A549 (cell line): ENCODE data around the gene TIPARP.

Source experiments
- CTCF ChIP-seq: fragments of >200 bp; sonication (Bioruptor Twin); formaldehyde crosslinking; IDR thresholded peaks from 3 replicates; pipeline ENCODE4 v1.5.1; 2016
- EP300 ChIP-seq, 2 experiments: fragments of >200 bp; sonication (Bioruptor Twin); formaldehyde crosslinking; IDR thresholded peaks; 2 replicates in 1 of 2; 3 replicates in 1 of 2; pipeline ENCODE4 v1.6.1; 2016 to 2017
- KDM1A ChIP-seq: fragments of 200-600 bp; sonication (generic); IDR thresholded peaks from 2 replicates; pipeline ENCODE4 v1.6.1; 2016; ENCODE audit warnings: low read depth, mild to moderate bottlenecking
- MAX ChIP-seq: IDR thresholded peaks from 2 replicates; pipeline ENCODE4 v1.6.1; 2012
- MAZ ChIP-seq: fragments of 150-350 bp; IDR thresholded peaks from 2 replicates; pipeline ENCODE4 v1.6.1; 2014; ENCODE audit warnings: antibody characterized with exemption, low read depth, low read length, borderline replicate concordance
- MYC ChIP-seq: IDR thresholded peaks from 2 replicates; pipeline ENCODE4 v1.6.1; 2012; ENCODE audit warnings: mild to moderate bottlenecking, inconsistent platforms, low read length, improper control_type of control experiment, borderline replicate concordance
- PBX3 ChIP-seq: IDR thresholded peaks from 2 replicates; pipeline ENCODE4 v1.6.1; 2012
- POLR2A ChIP-seq: IDR thresholded peaks from 2 replicates; pipeline ENCODE4 v1.6.1; 2012; ENCODE audit warnings: mild to moderate bottlenecking, low read length
- RAD21 ChIP-seq, 2 experiments: fragments of >200 bp in 1 of 2; sonication (Bioruptor Twin) in 1 of 2; formaldehyde crosslinking in 1 of 2; IDR thresholded peaks in 1 of 2; conservative IDR thresholded peaks in 1 of 2; 2 replicates in 1 of 2; 3 replicates in 1 of 2; pipeline ENCODE4 v1.6.1; 2012 to 2018; ENCODE audit warnings: inconsistent platforms in 1 of 2
- RNF2 ChIP-seq: fragments of 200-600 bp; sonication (generic); IDR thresholded peaks from 2 replicates; pipeline ENCODE4 v1.6.1; 2016; ENCODE audit warnings: low read depth, mild to moderate bottlenecking, antibody characterized with exemption, moderate library complexity, borderline replicate concordance
- SREBF2 ChIP-seq: fragments of 450-650 bp; IDR thresholded peaks from 2 replicates; pipeline ENCODE4 v1.6.1; 2014; ENCODE audit warnings: mild to moderate bottlenecking, moderate library complexity

- TF ChIP-seq CTCF (no peak), KDM1A (no peak), PBX3 (no peak), MYC (no peak), SREBF2 (no peak), POLR2A (no peak), MAX (no peak), RAD21 (conservative IDR thresholded peaks at IDR 0.05 in 1 of 2, IDR thresholded peaks at IDR 0.05 in 1 of 2) (no peak), EP300 (IDR thresholded peaks at IDR 0.05) (no peak), MAZ (no peak), RNF2 (no peak)
Observed at GRCh38 chr3:156739976-156740375, 65.6 kb downstream of the TIPARP start.
